ENCODE data around the gene SYT5. TPM values are rescaled to one million over a fixed set of nuclear protein-coding genes. Genes with fewer than 3 reads are reported as not detected.

SYT5 gene
- total and polyA plus RNA-seq, 2 donors (not counting 1 experiment from before 2014, with no cell fraction given): 0.27 to 0.94 TPM

- DNase-seq (no peak), ATAC-seq (ENCODE audit: low read depth) (no peak)
- no peak within 1 kb of the TSS for H3K27ac Mint-ChIP-seq
- Histone ChIP-seq H3K79me2 (ENCODE audit: control insufficient read depth, insufficient read depth, low read length) (peaks cover 5% of the 10 kb centered on the region), H3K4me2 (replicated peaks; ENCODE audit: low read depth, low read length, poor library complexity, severe bottlenecking) (no peak within 1 kb of the TSS), H3K4me1 (ENCODE audit: control insufficient read depth in 2 of 2, insufficient read depth in 2 of 2, low read length in 2 of 2) (no peaks in the 10 kb centered on the region), H3K4me3 (ENCODE audit: control extremely low read depth in 1 of 5, extremely low read depth in 1 of 5, insufficient read depth in 1 of 5, low read depth in 2 of 5, low read length in 4 of 5) (no peak within 1 kb of the TSS), H3K27ac (ENCODE audit: low read length in 2 of 2) (no peak within 1 kb of the TSS), H3K9ac (ENCODE audit: low read length) (no peak within 1 kb of the TSS), H3K27me3 (replicated peaks in 1 of 4; ENCODE audit: control extremely low read depth in 1 of 4, control insufficient read depth in 3 of 4, insufficient read depth in 4 of 4, low read length in 3 of 4) (no peaks in the 10 kb centered on the region), H4K20me1 (ENCODE audit: control insufficient read depth, insufficient read depth, low read length, poor library complexity, severe bottlenecking) (peaks cover 73% of the 10 kb centered on the region), H2AFZ (ENCODE audit: insufficient read depth, low read depth, low read length, poor library complexity, severe bottlenecking) (no peak within 1 kb of the TSS), H3K9me3 (ENCODE audit: control extremely low read depth in 1 of 3, control insufficient read depth in 2 of 3, insufficient read depth in 1 of 3, low read length in 2 of 3) (no peaks in the 10 kb centered on the region), H3K36me3 (replicated peaks in 1 of 2; ENCODE audit: control extremely low read depth in 1 of 2, control insufficient read depth in 1 of 2, extremely low read depth in 1 of 2, insufficient read depth in 2 of 2, low read length in 1 of 2) (peaks cover 0 to 69% of the 10 kb centered on the region in 2 experiments)
- intact Hi-C loops (cut with micrococcal nuclease): no loop called here
- no peak within 1 kb of the TSS for H3K4me3 Mint-ChIP-seq
- 88% methylated on average over 12 of the region's 12 CpGs for WGBS (ENCODE audit: insufficient coverage)
- POLR2A ChIA-PET: no interaction called here
- no peaks in the 10 kb centered on the region for H3K9me3 Mint-ChIP-seq (ENCODE audit: insufficient read depth)
- no peak for TF ChIP-seq EZH2 (IDR thresholded peaks at IDR 0.05; ENCODE audit: borderline replicate concordance, insufficient read depth, low read depth, low read length, poor library complexity, severe bottlenecking)
- TF ChIP-seq, protein P1, sequence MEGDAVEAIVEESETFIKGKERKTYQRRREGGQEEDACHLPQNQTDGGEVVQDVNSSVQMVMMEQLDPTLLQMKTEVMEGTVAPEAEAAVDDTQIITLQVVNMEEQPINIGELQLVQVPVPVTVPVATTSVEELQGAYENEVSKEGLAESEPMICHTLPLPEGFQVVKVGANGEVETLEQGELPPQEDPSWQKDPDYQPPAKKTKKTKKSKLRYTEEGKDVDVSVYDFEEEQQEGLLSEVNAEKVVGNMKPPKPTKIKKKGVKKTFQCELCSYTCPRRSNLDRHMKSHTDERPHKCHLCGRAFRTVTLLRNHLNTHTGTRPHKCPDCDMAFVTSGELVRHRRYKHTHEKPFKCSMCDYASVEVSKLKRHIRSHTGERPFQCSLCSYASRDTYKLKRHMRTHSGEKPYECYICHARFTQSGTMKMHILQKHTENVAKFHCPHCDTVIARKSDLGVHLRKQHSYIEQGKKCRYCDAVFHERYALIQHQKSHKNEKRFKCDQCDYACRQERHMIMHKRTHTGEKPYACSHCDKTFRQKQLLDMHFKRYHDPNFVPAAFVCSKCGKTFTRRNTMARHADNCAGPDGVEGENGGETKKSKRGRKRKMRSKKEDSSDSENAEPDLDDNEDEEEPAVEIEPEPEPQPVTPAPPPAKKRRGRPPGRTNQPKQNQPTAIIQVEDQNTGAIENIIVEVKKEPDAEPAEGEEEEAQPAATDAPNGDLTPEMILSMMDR (IDR thresholded peaks at IDR 0.05): no peak
- H3K27me3 Mint-ChIP-seq: no peaks in the 10 kb centered on the region
- CTCF ChIA-PET: no interaction called here
- H3K4me1 Mint-ChIP-seq: peaks cover 3% of the 10 kb centered on the region
These were observed 48.4 kb upstream of the SYT5 start, which contains the start of gene TMEM86B for GRCh38 chr19:55228403-55229031. Gene TMEM86B (minus strand): TSS chr19:55228763. CDS start chr19:55228741, 22 bp downstream.

- ChIA-PET CTCF (no interaction called here), POLR2A (no interaction called here)
- H3K27ac Mint-ChIP-seq: no peak overlapping the region
These were observed 47.9 kb upstream of the SYT5 start for GRCh38 chr19:55228015-55228391.

More at GRCh38 chr19:55228015-55228391, 47.9 kb upstream of the SYT5 start:
- H3K4me2 ChIP-seq (replicated peaks; ENCODE audit: low read depth, low read length, poor library complexity, severe bottlenecking): no peak overlapping the region
- H3K4me3 ChIP-seq (ENCODE audit: control extremely low read depth in 1 of 5, extremely low read depth in 1 of 5, insufficient read depth in 1 of 5, low read depth in 2 of 5, low read length in 4 of 5): no peak overlapping the region
- 90% methylated on average over 17 of the region's 17 CpGs for WGBS (ENCODE audit: insufficient coverage)
- peaks cover 69% of the 10 kb centered on the region for H4K20me1 ChIP-seq (ENCODE audit: control insufficient read depth, insufficient read depth, low read length, poor library complexity, severe bottlenecking)
- no peak overlapping the region for H3K4me3 Mint-ChIP-seq
- peaks cover 5% of the 10 kb centered on the region for H3K79me2 ChIP-seq (ENCODE audit: control insufficient read depth, insufficient read depth, low read length)
- H3K9me3 ChIP-seq (ENCODE audit: control extremely low read depth in 1 of 3, control insufficient read depth in 2 of 3, insufficient read depth in 1 of 3, low read length in 2 of 3): no peaks in the 10 kb centered on the region
- DNase-seq (no peak), ATAC-seq (ENCODE audit: low read depth) (no peak)
- no peak overlapping the region for H3K9ac ChIP-seq (ENCODE audit: low read length)
- no peaks in the 10 kb centered on the region for H3K27me3 ChIP-seq (replicated peaks in 1 of 4; ENCODE audit: control extremely low read depth in 1 of 4, control insufficient read depth in 3 of 4, insufficient read depth in 4 of 4, low read length in 3 of 4)
- intact Hi-C loops (cut with micrococcal nuclease): no loop called here
- peaks cover 3% of the 10 kb centered on the region for H3K4me1 Mint-ChIP-seq
- no peak overlapping the region for H2AFZ ChIP-seq (ENCODE audit: insufficient read depth, low read depth, low read length, poor library complexity, severe bottlenecking)
- H3K27me3 Mint-ChIP-seq: no peaks in the 10 kb centered on the region
- no peaks in the 10 kb centered on the region for H3K9me3 Mint-ChIP-seq (ENCODE audit: insufficient read depth)
- H3K27ac ChIP-seq (ENCODE audit: low read length in 2 of 2): no peak overlapping the region
- no peak for TF ChIP-seq EZH2 (IDR thresholded peaks at IDR 0.05; ENCODE audit: borderline replicate concordance, insufficient read depth, low read depth, low read length, poor library complexity, severe bottlenecking)
- TF ChIP-seq, protein P1 (IDR thresholded peaks at IDR 0.05): no peak
- peaks cover 0 to 68% of the 10 kb centered on the region in 2 experiments for H3K36me3 ChIP-seq (replicated peaks in 1 of 2; ENCODE audit: control extremely low read depth in 1 of 2, control insufficient read depth in 1 of 2, extremely low read depth in 1 of 2, insufficient read depth in 2 of 2, low read length in 1 of 2)
- H3K4me1 ChIP-seq (ENCODE audit: control insufficient read depth in 2 of 2, insufficient read depth in 2 of 2, low read length in 2 of 2): no peaks in the 10 kb centered on the region

Measured in B cell (primary cell).